ENCODE measurements around the gene CLDN20. TPM values are rescaled to one million over a fixed set of nuclear protein-coding genes. Genes with fewer than 3 reads are reported as not detected.
"Not testable (repeated sequence)": the region's sequence is repeated elsewhere in the genome, so short reads cannot be mapped to it uniquely, and the experiment has no call there.

Gene CLDN20
- total RNA-seq, 1 experiment from 2014 or later = not detected

DNA sequence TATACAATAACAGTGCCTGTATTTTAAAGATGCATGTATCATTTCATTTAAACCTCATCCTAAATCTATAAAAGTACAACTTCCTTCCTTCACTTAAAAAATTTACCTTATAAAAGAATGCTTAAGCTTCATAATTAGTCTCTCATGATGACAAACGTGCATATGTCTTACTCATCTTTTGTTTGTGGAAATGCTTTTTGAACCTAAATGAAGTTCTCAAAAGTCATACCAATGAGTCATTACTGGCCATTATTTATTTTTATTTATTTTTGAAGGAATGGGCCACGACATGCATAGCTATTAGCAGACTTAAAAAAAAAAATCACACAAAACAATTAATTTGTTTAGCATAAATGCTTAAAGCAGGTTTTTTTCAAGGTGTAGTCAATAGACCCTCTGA is 46.8 kb downstream of the CLDN20 start:
- peak; percentile 54 for DNase-seq (ENCODE audit: low read depth)

DNA sequence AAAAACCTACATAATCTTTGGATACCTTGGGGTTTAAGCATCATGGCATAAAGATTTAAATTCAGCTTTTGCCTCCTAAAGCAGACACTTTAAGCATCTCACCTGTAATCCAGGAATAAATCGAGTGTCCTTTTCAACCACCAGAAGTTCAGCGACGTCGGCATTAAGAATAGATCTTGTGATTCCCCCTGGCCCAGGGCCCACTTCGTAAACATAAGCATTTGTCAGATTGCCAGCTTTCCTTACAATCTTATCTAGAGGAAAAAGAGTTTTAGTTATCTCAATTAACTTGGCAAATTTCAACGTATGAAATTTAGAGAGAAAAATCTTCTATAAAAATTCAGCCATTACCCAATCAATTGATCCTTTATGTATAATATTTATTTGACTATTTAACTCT is 47.3 kb downstream of the CLDN20 start:
- no peak for DNase-seq (ENCODE audit: low read depth)

DNA sequence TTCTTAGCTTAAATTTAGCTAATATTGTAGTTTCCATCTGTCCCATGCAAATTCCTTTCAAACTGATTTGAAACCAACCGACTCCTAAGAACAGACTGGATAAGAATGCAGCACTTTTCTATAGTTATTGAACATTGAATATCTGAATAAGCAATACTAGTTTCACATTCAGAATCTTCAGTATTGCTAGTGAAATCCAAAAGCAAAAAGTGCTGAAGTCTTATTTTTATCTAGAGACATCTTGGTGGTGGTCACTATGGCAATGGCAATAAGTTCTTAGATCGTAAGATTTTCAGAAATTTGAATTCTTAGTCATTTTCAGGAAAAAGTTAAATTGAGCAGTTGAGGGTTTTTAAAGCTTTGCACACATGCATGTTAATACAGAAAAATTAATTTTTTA is 47.8 kb downstream of the CLDN20 start:
- no peak for DNase-seq (ENCODE audit: low read depth)

DNA sequence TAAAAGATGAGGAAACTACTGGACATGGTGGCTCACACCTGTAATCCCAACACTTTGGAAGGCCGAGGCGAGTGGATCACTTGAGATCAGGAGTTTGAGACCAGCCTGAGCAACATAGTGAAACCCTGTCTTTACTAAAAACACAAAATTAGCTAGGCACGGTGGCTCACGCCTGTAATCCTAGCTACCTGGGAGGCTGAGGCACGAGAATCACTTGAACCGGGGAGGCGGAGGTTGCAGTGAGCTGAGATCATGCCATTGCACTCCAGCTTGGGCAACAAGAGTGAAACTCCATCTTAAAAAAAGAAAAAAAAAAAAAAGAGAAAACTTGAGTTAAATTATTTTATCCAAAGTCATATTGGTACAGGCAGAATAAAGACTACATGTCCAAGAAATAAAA is 49.1 kb downstream of the CLDN20 start:
- not testable (repeated sequence) for DNase-seq (ENCODE audit: low read depth)

DNA sequence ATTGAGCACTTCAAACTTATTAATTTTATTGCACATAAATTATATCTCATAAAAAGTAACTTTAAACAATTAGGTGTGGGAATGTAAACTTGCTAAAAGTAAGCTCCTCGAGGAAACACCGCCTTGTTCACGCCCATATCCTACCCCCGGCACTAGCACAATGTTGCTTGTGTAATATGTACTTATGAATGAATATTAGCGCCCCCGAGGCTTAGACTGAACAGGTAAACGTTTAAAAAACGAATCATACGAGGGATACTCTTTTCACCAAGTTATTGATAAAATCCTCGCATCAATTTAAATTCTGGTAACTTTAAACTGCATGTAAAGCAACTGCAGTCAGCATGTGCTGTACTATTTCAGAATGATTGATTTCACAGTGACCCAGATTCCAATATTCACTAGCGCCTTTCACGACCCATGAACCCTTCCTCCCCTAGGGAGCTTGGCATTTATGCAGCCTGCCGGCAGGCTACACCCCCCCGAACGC is 49.8 kb downstream of the CLDN20 start:
- DNase-seq (ENCODE audit: low read depth) = no peak

DNA sequence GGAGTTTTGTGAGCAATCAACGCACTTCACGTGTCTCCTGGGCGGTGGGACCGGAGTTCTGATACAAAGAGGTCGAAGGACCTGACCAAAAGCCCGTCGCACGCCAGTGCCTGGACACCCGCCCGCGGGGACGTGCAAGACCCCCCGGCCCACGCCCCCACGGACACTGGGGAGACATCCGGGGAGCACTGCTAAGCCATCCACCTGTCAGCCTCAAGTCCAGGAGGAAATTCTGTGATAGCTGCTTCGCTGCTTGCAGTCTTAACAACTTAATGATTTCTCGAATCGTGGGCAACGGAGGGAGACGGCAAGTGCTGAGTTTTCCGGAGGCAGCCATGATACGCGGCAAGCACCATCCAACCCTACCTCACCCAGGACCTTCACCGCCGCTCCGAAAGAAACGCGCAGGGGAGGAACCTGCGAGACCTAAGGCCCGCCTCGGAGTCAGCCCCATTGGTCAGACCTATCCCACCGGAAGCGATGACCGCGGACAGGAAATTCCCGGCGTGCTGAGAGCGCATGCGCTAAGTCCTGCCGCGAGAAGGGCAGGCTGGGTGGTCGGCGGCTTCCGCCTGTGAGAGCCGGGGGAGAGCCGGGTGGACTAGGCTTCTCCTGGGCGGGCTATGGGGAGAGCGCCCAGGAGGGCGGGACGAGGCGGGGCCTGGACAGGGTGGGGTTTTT is 50.4 kb downstream of the CLDN20 start, which contains the start of gene TFB1M:
Gene TFB1M (minus strand): TSS at position 393 of the 681 bp plus-strand sequence. CDS start 56 bp downstream, at position 337.
- peak; percentile 98 for DNase-seq (ENCODE audit: low read depth)

DNA sequence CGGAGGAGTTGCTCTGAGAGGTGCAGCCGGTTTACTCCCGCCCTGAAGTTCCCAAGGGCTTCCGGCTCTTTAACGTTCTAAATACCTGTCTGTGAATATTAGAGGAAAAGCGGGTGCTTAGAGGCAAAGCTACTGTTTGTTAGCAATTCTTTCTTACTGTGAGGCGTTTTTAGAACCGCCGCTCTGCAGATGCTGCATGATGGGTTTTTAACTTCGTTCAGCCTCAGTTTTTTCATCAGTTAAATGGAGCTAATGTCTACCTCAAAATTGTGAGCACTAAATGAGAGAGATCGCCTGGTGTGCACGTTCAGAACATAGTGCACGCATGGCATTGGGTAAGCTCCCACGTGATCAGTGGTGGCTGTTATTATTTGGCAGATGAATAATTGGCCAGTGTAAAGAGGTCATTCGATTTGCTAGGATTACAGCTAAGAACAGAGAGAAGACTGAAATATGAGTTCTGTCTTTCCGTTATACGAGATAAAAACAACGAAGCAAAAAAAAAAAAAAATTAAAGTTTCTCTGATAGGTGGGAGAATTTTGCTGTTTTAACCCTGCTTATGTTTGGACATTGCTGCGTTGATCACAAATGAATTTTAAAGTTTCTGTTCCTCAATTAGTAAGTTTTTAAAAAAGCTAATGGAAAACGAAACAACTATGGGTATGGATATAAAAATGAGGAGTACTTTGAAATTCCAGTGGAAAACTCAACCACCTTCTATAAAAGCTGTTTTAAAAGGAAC is 51.1 kb downstream of the CLDN20 start:
- DNase-seq (ENCODE audit: low read depth) = peak; percentile 96

DNA sequence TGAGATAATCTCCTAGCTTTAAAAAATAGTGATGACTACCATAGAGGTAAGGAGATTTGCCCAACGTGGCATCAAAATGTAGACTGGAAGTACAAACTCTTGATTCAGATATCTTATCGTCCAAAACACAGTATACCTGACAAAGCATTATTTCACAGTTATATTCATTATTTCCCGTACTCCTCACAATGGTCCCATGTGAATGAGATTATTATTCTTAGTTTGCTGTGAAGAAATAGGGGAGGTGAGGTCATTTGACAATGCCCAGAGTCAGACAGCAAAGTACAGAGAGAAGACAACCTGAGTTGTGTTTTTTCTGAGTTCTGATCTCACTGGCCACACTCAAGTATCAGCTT is 51.7 kb downstream of the CLDN20 start:
- DNase-seq (ENCODE audit: low read depth) = peak; percentile 42

DNA sequence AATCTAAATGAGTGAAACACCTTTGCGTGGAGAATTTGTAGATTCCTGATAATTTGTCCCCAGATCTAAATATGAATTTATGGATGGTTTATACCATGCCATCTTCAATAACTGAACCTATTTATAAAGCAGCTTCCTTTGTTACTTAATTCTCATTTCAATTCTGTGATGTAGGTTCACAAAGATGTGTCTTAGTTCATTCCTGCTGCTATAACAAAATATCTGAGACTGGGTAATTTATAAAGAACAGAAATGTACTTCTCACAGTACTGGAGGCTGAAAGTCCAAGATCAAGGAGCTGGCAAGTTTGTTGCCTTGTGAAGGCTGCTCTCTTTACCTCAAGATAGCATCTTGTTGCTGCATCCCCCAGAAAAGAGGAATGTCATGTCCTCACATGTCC is 52.6 kb downstream of the CLDN20 start:
- no peak for DNase-seq (ENCODE audit: low read depth)

DNA sequence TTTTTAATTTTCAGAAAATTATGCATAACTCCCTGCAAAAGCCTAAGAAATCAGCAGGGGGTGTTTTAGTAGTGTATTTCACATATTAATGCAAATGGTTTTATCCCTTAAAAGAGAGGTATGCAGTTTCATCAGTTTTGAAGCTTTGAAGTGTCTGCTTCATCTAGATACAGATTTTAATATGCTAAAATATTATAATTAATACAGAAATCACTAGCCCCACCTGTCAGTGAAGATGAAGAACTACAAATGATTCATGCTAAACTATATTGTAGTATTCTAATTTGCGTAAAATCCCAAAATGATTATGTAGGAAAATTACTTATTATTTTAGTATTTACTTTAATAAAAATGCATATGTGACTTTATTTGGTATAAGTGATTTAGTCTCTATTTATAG is 53.4 kb downstream of the CLDN20 start:
- no peak for DNase-seq (ENCODE audit: low read depth)

DNA sequence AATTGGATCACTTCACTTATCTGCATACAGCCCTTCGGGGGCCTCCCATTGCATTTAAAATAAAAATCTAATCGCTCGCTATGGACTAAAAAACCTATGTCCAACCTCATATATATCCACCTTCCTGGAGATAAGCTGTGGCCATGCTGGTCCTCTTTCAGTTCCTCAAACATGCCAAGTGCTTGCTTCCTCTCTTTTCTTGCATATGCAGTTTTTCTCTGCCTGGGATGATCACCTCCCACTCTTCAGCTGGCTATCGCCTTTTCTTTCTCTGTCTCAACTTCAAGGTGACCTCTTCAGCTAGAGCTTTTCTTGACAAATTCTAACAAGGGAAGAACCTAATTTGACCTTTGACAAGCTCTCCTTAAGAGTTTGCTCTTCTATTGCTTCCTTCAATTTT is 56.1 kb downstream of the CLDN20 start:
- DNase-seq (ENCODE audit: low read depth) = no peak

DNA sequence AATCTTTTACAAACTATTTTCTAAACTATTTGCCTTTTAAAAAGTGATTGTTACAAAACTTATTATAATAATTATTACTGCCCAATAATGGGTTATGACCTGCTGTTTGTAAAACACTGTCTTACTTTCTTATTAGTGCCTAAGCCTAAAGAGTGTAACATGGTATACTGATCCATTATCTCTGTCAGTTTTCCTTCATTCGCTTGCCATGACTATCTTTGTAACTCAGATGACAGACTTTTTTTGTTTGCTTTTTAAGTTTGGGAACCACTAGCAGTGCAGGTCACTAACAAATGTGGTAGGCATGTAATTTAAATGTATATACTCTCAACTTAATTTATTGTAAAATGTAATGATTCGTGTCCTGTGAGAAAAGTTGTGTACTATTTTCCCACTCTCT is 60.4 kb downstream of the CLDN20 start:
- no peak for DNase-seq (ENCODE audit: low read depth)

DNA sequence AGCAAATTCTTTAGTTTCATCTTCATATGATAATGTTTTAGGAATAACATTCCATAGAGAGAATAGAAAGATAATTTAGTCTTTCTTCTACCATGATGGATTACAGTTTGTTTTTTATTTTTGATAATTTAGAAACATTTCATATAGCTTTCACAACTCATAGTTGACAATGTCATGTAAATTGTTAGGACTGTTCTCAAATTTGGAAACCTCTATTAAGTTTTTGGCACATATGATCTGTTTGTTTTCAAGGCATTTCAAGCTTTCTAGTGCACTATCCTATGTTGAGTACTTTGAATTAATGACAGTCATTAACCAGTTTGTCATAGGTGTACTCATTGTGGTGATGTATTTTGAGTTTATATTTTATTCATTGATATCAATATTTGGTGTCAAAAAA is 61.2 kb downstream of the CLDN20 start:
- DNase-seq (ENCODE audit: low read depth) = no peak

DNA sequence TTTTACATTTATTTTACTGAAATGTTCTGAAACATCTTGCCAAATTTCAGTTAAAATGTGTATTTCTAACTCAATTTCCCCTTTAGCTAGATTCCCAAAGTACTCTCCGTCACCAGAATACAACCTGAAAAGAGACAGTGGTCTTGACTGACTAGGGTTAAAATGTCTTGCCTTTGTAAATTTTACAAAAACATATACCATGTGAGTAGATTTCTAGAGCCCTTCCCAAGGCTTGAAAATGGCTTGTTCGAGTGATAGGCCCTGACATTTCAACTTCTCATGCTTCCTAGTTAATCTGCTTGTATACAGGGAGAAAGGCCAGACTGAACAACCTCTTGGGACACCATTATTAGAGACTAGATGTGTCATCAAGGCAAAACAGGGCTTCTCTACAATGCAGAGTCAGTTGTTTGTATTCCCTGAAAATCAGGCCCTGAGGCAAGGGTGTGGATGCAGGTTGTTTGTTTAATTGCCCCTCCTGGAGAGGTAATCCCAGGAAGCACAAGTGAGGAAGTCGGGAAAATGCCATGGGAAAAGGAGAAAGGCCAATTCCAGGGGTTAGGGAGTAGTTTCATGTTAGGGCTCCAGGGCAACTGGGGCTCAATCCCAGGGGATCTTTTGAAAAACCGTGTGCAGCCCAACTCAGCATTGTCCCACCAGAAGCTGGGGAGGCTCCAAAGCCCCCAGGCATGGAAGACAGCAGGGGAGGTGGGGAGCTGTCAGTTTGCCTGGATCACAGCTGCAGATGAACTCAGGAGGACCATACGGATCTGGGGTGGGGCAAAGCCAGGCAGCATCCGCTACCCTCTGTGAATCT is 62.1 kb downstream of the CLDN20 start:
- DNase-seq (ENCODE audit: low read depth) = no peak

Other genes with a start within 250 kb of the CLDN20 start
- 21.2 and 21.7 TPM in 2 replicates for gene TFB1M, start 50.5 kb downstream of the CLDN20 start, total RNA-seq (2014; rRNA removed)
- not detected in 2 replicates for gene NOX3, start 191.8 kb downstream of the CLDN20 start, total RNA-seq (2014; rRNA removed)

All from LHCN-M2 (cell line).